ENCODE results near the gene CACNA1E. TPM values are rescaled to one million over a fixed set of nuclear protein-coding genes. Genes with fewer than 3 reads are reported as not detected.

CACNA1E gene
- total RNA-seq, 1 experiment from 2014 or later = 0.46 TPM

DNA sequence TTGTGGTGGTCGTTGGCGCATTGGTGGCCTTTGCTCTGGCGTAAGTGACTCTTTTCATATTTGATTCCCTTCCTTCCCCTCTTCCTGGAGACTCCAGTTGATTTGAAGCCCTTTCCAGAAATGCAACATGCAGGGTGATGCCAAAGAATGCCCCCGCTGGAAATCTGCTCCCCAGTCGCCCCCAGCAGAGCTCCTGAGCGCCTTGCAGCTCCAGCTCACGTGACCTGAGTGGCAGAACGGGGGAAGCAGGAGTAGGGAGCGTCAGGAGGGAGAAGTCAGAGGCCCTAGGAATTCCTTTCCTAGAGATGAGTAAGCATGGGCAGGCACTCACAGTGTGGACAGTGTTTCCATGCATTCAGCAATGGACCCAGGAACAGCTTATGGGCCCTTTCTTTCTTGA is 255.9 kb downstream of the CACNA1E start:
- H2BK15ac ChIP-seq (ENCODE audit: low read depth, low read length) = no peak overlapping the region
- no peak overlapping the region for H4K5ac ChIP-seq (ENCODE audit: insufficient read length, low read depth, low read length)
- H3K14ac ChIP-seq (ENCODE audit: insufficient read depth, low read length) = no peak overlapping the region
- no peak overlapping the region for H3K4me2 ChIP-seq (ENCODE audit: insufficient read depth, insufficient read length, low read length)
- H2BK20ac ChIP-seq (ENCODE audit: low read depth, low read length, poor library complexity, severe bottlenecking) = no peak overlapping the region
- no peaks in the 10 kb centered on the region for H3K9me3 ChIP-seq (ENCODE audit: control insufficient read depth, low read depth, low read length)
- Mint-ChIP-seq H3K4me1 (no peaks in the 10 kb centered on the region), H3K4me3 (no peak overlapping the region), H3K36me3 (ENCODE audit: insufficient read depth in 1 of 3, low read depth in 3 of 3) (no peaks in the 10 kb centered on the region), H3K27ac (peak overlapping the region in 1 of 3 experiments; percentile 50; a peak in 1 of 7 replicates), H3K27me3 (ENCODE audit: low read depth) (peaks cover 4% of the 10 kb centered on the region), H3K9me3 (no peaks in the 10 kb centered on the region; a peak in 1 of 5 replicates)
- no peak overlapping the region for H2BK120ac ChIP-seq (ENCODE audit: low read depth, low read length, poor library complexity, severe bottlenecking)
- no peaks in the 10 kb centered on the region for H4K20me1 ChIP-seq (ENCODE audit: control insufficient read depth, insufficient read depth, insufficient read length)
- no peaks in the 10 kb centered on the region for H3K4me1 ChIP-seq (ENCODE audit: insufficient read depth, low read length)
- no peak overlapping the region for H4K91ac ChIP-seq (ENCODE audit: insufficient read length, low read depth, low read length)
- DNase-seq = no peak
- no peak overlapping the region for H3K18ac ChIP-seq (ENCODE audit: insufficient read length, low read depth, low read length)
- WGBS (ENCODE audit: extremely low coverage, insufficient read length, low lambda C conversion rate) = no CpG with 5 or more reads among the region's 9 CpGs
- H3K79me2 ChIP-seq (ENCODE audit: insufficient read depth, low read length) = no peaks in the 10 kb centered on the region
- H3K79me1 ChIP-seq (ENCODE audit: insufficient read depth, low read depth, low read length, poor library complexity, severe bottlenecking) = no peaks in the 10 kb centered on the region
- H3K23ac ChIP-seq (ENCODE audit: insufficient read length, low read depth, low read length) = no peak overlapping the region
- no peak overlapping the region for H3T11ph ChIP-seq (ENCODE audit: low read length)
- H3K27ac ChIP-seq (ENCODE audit: insufficient read length, low read depth, low read length) = no peak overlapping the region
- H2AFZ ChIP-seq (ENCODE audit: low read length) = no peak overlapping the region
- H2BK5ac ChIP-seq (ENCODE audit: insufficient read length, low read length) = no peak overlapping the region
- H2BK12ac ChIP-seq (ENCODE audit: insufficient read length, low read depth, low read length) = no peak overlapping the region
- no peak overlapping the region for H4K8ac ChIP-seq (replicated peaks; ENCODE audit: insufficient read length, low read depth, low read length)
- H3K27me3 ChIP-seq (ENCODE audit: insufficient read depth, low read length) = no peaks in the 10 kb centered on the region
- no peak overlapping the region for H3K56ac ChIP-seq (ENCODE audit: insufficient read length, low read depth, low read length)
- H3K9ac ChIP-seq (ENCODE audit: extremely low read depth, insufficient read length, low read length) = no peak overlapping the region
- H2AK5ac ChIP-seq (ENCODE audit: insufficient read length, low read length) = no peak overlapping the region
- no peaks in the 10 kb centered on the region for H3K23me2 ChIP-seq (ENCODE audit: insufficient read length, low read depth, low read length, poor library complexity, severe bottlenecking)
- H3K4ac ChIP-seq (ENCODE audit: low read depth, low read length) = no peak overlapping the region
- TF ChIP-seq, protein P1, sequence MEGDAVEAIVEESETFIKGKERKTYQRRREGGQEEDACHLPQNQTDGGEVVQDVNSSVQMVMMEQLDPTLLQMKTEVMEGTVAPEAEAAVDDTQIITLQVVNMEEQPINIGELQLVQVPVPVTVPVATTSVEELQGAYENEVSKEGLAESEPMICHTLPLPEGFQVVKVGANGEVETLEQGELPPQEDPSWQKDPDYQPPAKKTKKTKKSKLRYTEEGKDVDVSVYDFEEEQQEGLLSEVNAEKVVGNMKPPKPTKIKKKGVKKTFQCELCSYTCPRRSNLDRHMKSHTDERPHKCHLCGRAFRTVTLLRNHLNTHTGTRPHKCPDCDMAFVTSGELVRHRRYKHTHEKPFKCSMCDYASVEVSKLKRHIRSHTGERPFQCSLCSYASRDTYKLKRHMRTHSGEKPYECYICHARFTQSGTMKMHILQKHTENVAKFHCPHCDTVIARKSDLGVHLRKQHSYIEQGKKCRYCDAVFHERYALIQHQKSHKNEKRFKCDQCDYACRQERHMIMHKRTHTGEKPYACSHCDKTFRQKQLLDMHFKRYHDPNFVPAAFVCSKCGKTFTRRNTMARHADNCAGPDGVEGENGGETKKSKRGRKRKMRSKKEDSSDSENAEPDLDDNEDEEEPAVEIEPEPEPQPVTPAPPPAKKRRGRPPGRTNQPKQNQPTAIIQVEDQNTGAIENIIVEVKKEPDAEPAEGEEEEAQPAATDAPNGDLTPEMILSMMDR (conservative IDR thresholded peaks at IDR 0.05) = no peak
